NOMO-1 treated with dmso at 0.1 percent for 144 hours (cell line): ENCODE data around the gene OR2W1.

Experiments used
- DNase-seq: peaks from one replicate; lab custom pipeline; 2025; ENCODE audit not compliant: unreplicated experiment; lab: John Stamatoyannopoulos, UW

Gene OR2W1

GRCh38 chr6:28996844-28997510 is 48.0 kb downstream of the OR2W1 start:
- DNase-seq, result no peak

GRCh38 chr6:28995093-28995650 is 49.8 kb downstream of the OR2W1 start:
- no peak for DNase-seq
